H1 (cell line): ENCODE measurements around the gene AIPL1. TPM values are rescaled to one million over a fixed set of nuclear protein-coding genes. Genes with fewer than 3 reads are reported as not detected.

Source experiments
- CTCF ChIA-PET: fragments of 300-600 bp; sonication (Branson Sonifier 250); formaldehyde crosslinking; loops from one replicate; lab custom pipeline; 2021; ENCODE audit not compliant: partially characterized antibody; lab: Charles Lee
- POLR2A ChIA-PET: fragments of 300-600 bp; sonication (Branson Sonifier 250); formaldehyde crosslinking; loops from one replicate; lab custom pipeline; 2021; ENCODE audit warnings: inconsistent platforms; ENCODE audit not compliant: partially characterized antibody; lab: Charles Lee
- DNase-seq, 2 experiments: peaks; one replicate each; pipeline versions ENCODE4 v3.0.0 to v3.0.0-alpha.2; 2010 to 2022; ENCODE audit warnings: low spot score in 2 of 2, low read depth in 1 of 2, mixed read lengths in 1 of 2
- FAIRE-seq: peaks from 2 replicates; lab custom pipeline; 2011; peaks lifted over from hg19 to GRCh38; lab: Jason Lieb, UNC
- H2AFZ ChIP-seq: 2 replicates; pipeline ENCODE4 v1.8.1; 2012; ENCODE audit warnings: low read length, inconsistent platforms
- H2AK5ac ChIP-seq: 2 replicates; pipeline ENCODE4 v1.6.1; 2013; ENCODE audit warnings: low read depth, low read length
- H2BK120ac ChIP-seq: replicated peaks from 2 replicates; pipeline ENCODE3; 2013; ENCODE audit warnings: low read depth, low read length, inconsistent platforms
- H2BK12ac ChIP-seq: 2 replicates; pipeline ENCODE4 v1.6.1; 2013; ENCODE audit warnings: low read depth, low read length
- H2BK15ac ChIP-seq: 2 replicates; pipeline ENCODE4 v1.6.1; 2013; ENCODE audit warnings: low read length
- H2BK20ac ChIP-seq: 2 replicates; pipeline ENCODE4 v1.6.1; 2013; ENCODE audit warnings: low read length
- H2BK5ac ChIP-seq: 2 replicates; pipeline ENCODE4 v1.6.1; 2013; ENCODE audit warnings: low read depth, low read length
- H3K14ac ChIP-seq: 2 replicates; pipeline ENCODE4 v1.6.1; 2013; ENCODE audit warnings: inconsistent platforms; ENCODE audit not compliant: insufficient read length
- H3K18ac ChIP-seq: 2 replicates; pipeline ENCODE4 v1.6.1; 2013; ENCODE audit warnings: low read length; ENCODE audit errors: extremely low read depth
- H3K23ac ChIP-seq: 2 replicates; pipeline ENCODE4 v1.6.1; 2013; ENCODE audit warnings: inconsistent platforms; ENCODE audit not compliant: insufficient read length
- H3K23me2 ChIP-seq: 2 replicates; pipeline ENCODE4 v1.6.1; 2013; ENCODE audit warnings: low read depth, low read length
- H3K27ac ChIP-seq: 2 replicates; pipeline ENCODE4 v1.6.1; 2011; ENCODE audit warnings: low read depth, low read length, inconsistent platforms
- H3K27me3 ChIP-seq, 4 experiments: replicated peaks in 1 of 4; 1 replicate in 1 of 4; 2 replicates in 3 of 4; pipeline versions ENCODE4 v1.6.1 to v1.8.1; 2011 to 2013; ENCODE audit warnings: low read length in 3 of 4, mild to moderate bottlenecking in 3 of 4, inconsistent platforms in 2 of 4, mixed read lengths in 2 of 4, moderate library complexity in 1 of 4; ENCODE audit not compliant: control insufficient read depth in 3 of 4, insufficient read depth in 3 of 4; ENCODE audit errors: extremely low read depth in 1 of 4
- H3K36me3 ChIP-seq, 4 experiments: 2 replicates each; pipeline versions ENCODE4 v1.6.1 to v1.8.1; 2011 to 2013; ENCODE audit warnings: mild to moderate bottlenecking in 4 of 4, low read length in 3 of 4, moderate library complexity in 2 of 4, control low read depth in 1 of 4, inconsistent platforms in 1 of 4; ENCODE audit not compliant: insufficient read depth in 4 of 4, control insufficient read depth in 2 of 4
- H3K4ac ChIP-seq: replicated peaks from 2 replicates; pipeline ENCODE3; 2013; ENCODE audit warnings: low read length, low read depth, mixed read lengths, inconsistent platforms; ENCODE audit not compliant: insufficient read length
- H3K4me1 ChIP-seq, 4 experiments: replicated peaks in 1 of 4; 1 replicate in 1 of 4; 2 replicates in 3 of 4; pipeline versions ENCODE4 v1.6.1 to v1.8.1; 2011 to 2013; ENCODE audit warnings: low read length in 3 of 4, inconsistent platforms in 2 of 4, mixed read lengths in 1 of 4; ENCODE audit not compliant: insufficient read depth in 4 of 4, control insufficient read depth in 3 of 4
- H3K4me2 ChIP-seq, 2 experiments: 2 replicates each; pipeline versions ENCODE4 v1.6.1 to v1.8.1; 2011 to 2013; ENCODE audit warnings: low read depth in 2 of 2, low read length in 2 of 2, control low read depth in 1 of 2, inconsistent platforms in 1 of 2, mild to moderate bottlenecking in 1 of 2; ENCODE audit not compliant: insufficient read depth in 1 of 2
- H3K4me3 ChIP-seq, 4 experiments: fragments of 200-600, 300-600 bp in 1 of 4; sonication (generic), shearing (Covaris generic), sonication (Bioruptor Twin) in 1 of 4; 2 replicates each; pipeline versions ENCODE4 v1.5.1 to v1.8.1; 2011 to 2016; ENCODE audit warnings: low read length in 4 of 4, low read depth in 3 of 4, control low read depth in 2 of 4, inconsistent platforms in 2 of 4, mild to moderate bottlenecking in 2 of 4, mixed read lengths in 1 of 4, moderate library complexity in 1 of 4; ENCODE audit not compliant: insufficient read depth in 2 of 4; ENCODE audit errors: extremely low read depth in 1 of 4
- H3K56ac ChIP-seq: replicated peaks from 2 replicates; pipeline ENCODE3; 2013; ENCODE audit warnings: low read depth, mild to moderate bottlenecking, mixed read lengths, low read length, inconsistent platforms; ENCODE audit not compliant: insufficient read length
- H3K79me1 ChIP-seq: 2 replicates; pipeline ENCODE4 v1.6.1; 2013; ENCODE audit warnings: low read depth, low read length, control low read depth
- H3K79me2 ChIP-seq, 2 experiments: 2 replicates each; pipeline versions ENCODE4 v1.6.1 to v1.8.1; 2012 to 2013; ENCODE audit warnings: low read length in 2 of 2, mild to moderate bottlenecking in 2 of 2, inconsistent platforms in 1 of 2; ENCODE audit not compliant: insufficient read depth in 2 of 2, control insufficient read depth in 1 of 2
- H3K9ac ChIP-seq, 4 experiments: replicated peaks in 1 of 4; 1 replicate in 1 of 4; 2 replicates in 3 of 4; pipeline versions ENCODE4 v1.6.1 to v1.8.1; 2011 to 2013; ENCODE audit warnings: low read depth in 3 of 4, low read length in 3 of 4, control low read depth in 2 of 4, mild to moderate bottlenecking in 2 of 4, moderate library complexity in 2 of 4, inconsistent platforms in 1 of 4; ENCODE audit errors: extremely low read depth in 1 of 4
- H3K9me3 ChIP-seq, 2 experiments: 2 replicates each; pipeline versions ENCODE4 v1.6.1 to v1.8.1; 2012 to 2013; ENCODE audit warnings: mild to moderate bottlenecking in 2 of 2, moderate library complexity in 2 of 2, control low read depth in 1 of 2, inconsistent platforms in 1 of 2, low read depth in 1 of 2, low read length in 1 of 2, mixed read lengths in 1 of 2; ENCODE audit not compliant: insufficient read depth in 2 of 2
- H4K20me1 ChIP-seq, 2 experiments: replicated peaks in 1 of 2; 2 replicates each; pipeline versions ENCODE3 to v1.8.1; 2011 to 2013; ENCODE audit warnings: inconsistent platforms in 2 of 2, low read length in 2 of 2, mild to moderate bottlenecking in 1 of 2; ENCODE audit not compliant: insufficient read depth in 2 of 2, control insufficient read depth in 1 of 2
- H4K5ac ChIP-seq: 2 replicates; pipeline ENCODE4 v1.6.1; 2013; ENCODE audit warnings: low read length, low read depth, mixed read lengths, inconsistent platforms; ENCODE audit not compliant: insufficient read length
- H4K8ac ChIP-seq: 2 replicates; pipeline ENCODE4 v1.8.0; 2013; ENCODE audit warnings: mild to moderate bottlenecking, moderate library complexity, low read length, inconsistent platforms; ENCODE audit not compliant: insufficient read depth; ENCODE audit errors: extremely low read depth
- H4K91ac ChIP-seq: replicated peaks from 2 replicates; pipeline ENCODE3; 2013; ENCODE audit warnings: low read length, mixed read lengths, inconsistent platforms; ENCODE audit not compliant: insufficient read length
- ATF2 ChIP-seq: IDR thresholded peaks from 2 replicates; pipeline ENCODE4 v1.6.1; 2012; ENCODE audit warnings: low read length, inconsistent platforms
- BACH1 ChIP-seq: IDR thresholded peaks from 2 replicates; pipeline ENCODE4 v1.6.1; 2012; ENCODE audit warnings: low read length, improper control_type of control experiment
- CHD2 ChIP-seq: IDR thresholded peaks from 2 replicates; pipeline ENCODE4 v1.6.1; 2012; ENCODE audit warnings: low read length, improper control_type of control experiment
- JUN ChIP-seq: IDR thresholded peaks from 2 replicates; pipeline ENCODE4 v1.6.1; 2011; ENCODE audit warnings: low read depth, mild to moderate bottlenecking, improper control_type of control experiment, low read length
- RFX5 ChIP-seq: IDR thresholded peaks from 2 replicates; pipeline ENCODE4 v1.6.1; 2011; ENCODE audit warnings: low read depth, low read length, improper control_type of control experiment, borderline replicate concordance
- TBP ChIP-seq: IDR thresholded peaks from 2 replicates; pipeline ENCODE4 v1.6.1; 2011; ENCODE audit warnings: low read depth, low read length, improper control_type of control experiment
- USF2 ChIP-seq: IDR thresholded peaks from 2 replicates; pipeline ENCODE4 v1.6.1; 2011; ENCODE audit warnings: low read length, improper control_type of control experiment
- WGBS, 2 experiments: shearing (Covaris generic) in 1 of 2; methylation state at CpG; one replicate each; pipeline versions ENCODE4 v1.1.6 to v1.1.7; 2013 to 2015; ENCODE audit warnings: low lambda C conversion rate in 2 of 2, mixed read lengths in 2 of 2, inconsistent platforms in 1 of 2, low coverage in 1 of 2, missing lambda C conversion rate in 1 of 2; ENCODE audit not compliant: insufficient replicate concordance in 2 of 2, insufficient coverage in 1 of 2, insufficient read length in 1 of 2; ENCODE audit errors: extremely low coverage in 1 of 2, missing lambda C conversion rate in 1 of 2; 5-methylcytosine and 5-hydroxymethylcytosine counted together
- polyA plus RNA-seq, 7 experiments: library from polyadenylated mRNA; depleted of rRNA in 3 of 7; stranded (reverse) in 5 of 7; unstranded in 2 of 7; fragments of >200 nt in 5 of 7; fragments of 200-250 nt in 2 of 7; gene quantifications; 1 replicate in 5 of 7; 2 replicates in 1 of 7; 4 replicates in 1 of 7; pipeline versions ENCODE4 v1.2.1 to v1.2.3, GENCODE V29; 2011 to 2013; ENCODE audit warnings: missing spikeins in 2 of 7, mixed read lengths in 2 of 7
- total RNA-seq: library from RNA; stranded (reverse); fragmentation: NEBNext Ultra II Directional; extraction: Animal tissue kit (Norgen Biotek cat#: 25700); gene quantifications from 2 replicates; pipeline ENCODE4 v1.2.1, GENCODE V29; 2021
- TF ChIP-seq, protein P1 (sequence below): IDR thresholded peaks from 2 replicates; pipeline ENCODE4 v1.6.1; 2012; ENCODE audit warnings: inconsistent platforms

AIPL1 gene
- total and polyA plus RNA-seq, 2 of the 8 experiments (the other 6 are each of a cell fraction or from before 2014, with no cell fraction given), result 0.56 to 0.71 TPM

GRCh38 chr17:6465206-6466003 is 30.5 kb upstream of the AIPL1 start:
- Histone ChIP-seq H2BK5ac (no peak overlapping the region), H4K5ac (no peak overlapping the region), H4K91ac (no peak overlapping the region), H3K4me3 (no peak overlapping the region), H2BK15ac (no peak overlapping the region), H2BK20ac (no peak overlapping the region), H2BK120ac (no peak overlapping the region), H3K79me1 (no peaks in the 10 kb centered on the region), H2AFZ (no peak overlapping the region), H3K27me3 (no peaks in the 10 kb centered on the region), H3K4me2 (no peak overlapping the region), H4K20me1 (no peaks in the 10 kb centered on the region), H2BK12ac (no peak overlapping the region), H3K9me3 (no peaks in the 10 kb centered on the region), H3K27ac (no peak overlapping the region), H3K4ac (no peak overlapping the region), H3K23me2 (no peaks in the 10 kb centered on the region), H4K8ac (no peak overlapping the region), H3K56ac (no peak overlapping the region), H3K79me2 (no peaks in the 10 kb centered on the region), H2AK5ac (no peak overlapping the region), H3K23ac (no peak overlapping the region), H3K4me1 (peaks cover 4 to 20% (median 15%) of the 10 kb centered on the region in 4 experiments), H3K9ac (no peak overlapping the region), H3K18ac (no peak overlapping the region), H3K36me3 (no peaks in the 10 kb centered on the region), H3K14ac (no peak overlapping the region)
- CTCF ChIA-PET, result interaction anchor here (8.3 kb wide), 1 partner anchor 8 kb away, joined by 68 read pairs; no protein-coding TSS in a partner anchor
- POLR2A ChIA-PET, result interaction anchor here (1.3 to 3.5 kb wide), 2 partner anchors 11 to 21 kb away, joined by 3 to 17 read pairs; no protein-coding TSS in a partner anchor
- FAIRE-seq (no peak), DNase-seq (no peak)
- 79% methylated on average over 19 of the region's 19 CpGs; no CpG with 5 or more reads in 1 of the 2 experiments for WGBS, 2 experiments
- no peak for TF ChIP-seq CHD2
- no peak for TF ChIP-seq BACH1
- TF ChIP-seq, protein P1, sequence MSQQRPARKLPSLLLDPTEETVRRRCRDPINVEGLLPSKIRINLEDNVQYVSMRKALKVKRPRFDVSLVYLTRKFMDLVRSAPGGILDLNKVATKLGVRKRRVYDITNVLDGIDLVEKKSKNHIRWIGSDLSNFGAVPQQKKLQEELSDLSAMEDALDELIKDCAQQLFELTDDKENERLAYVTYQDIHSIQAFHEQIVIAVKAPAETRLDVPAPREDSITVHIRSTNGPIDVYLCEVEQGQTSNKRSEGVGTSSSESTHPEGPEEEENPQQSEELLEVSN, result no peak
- TF ChIP-seq USF2, result no peak
- no peak for TF ChIP-seq JUN
- TF ChIP-seq RFX5, result no peak
- TF ChIP-seq ATF2, result no peak
- no peak for TF ChIP-seq TBP
